GM12872 (cell line): Measurements from ENCODE around the gene GOLGA3.
A peak's percentile ranks its signal among the peaks of the same experiment; 100 is the strongest.

Experiments
- TF ChIP-seq, protein P1 (sequence below): IDR thresholded peaks from 3 replicates; pipeline ENCODE4 v1.5.1; 2011; ENCODE audit warnings: low read depth, mild to moderate bottlenecking, low read length, moderate library complexity; ENCODE audit not compliant: insufficient read depth

The GOLGA3 gene

DNA sequence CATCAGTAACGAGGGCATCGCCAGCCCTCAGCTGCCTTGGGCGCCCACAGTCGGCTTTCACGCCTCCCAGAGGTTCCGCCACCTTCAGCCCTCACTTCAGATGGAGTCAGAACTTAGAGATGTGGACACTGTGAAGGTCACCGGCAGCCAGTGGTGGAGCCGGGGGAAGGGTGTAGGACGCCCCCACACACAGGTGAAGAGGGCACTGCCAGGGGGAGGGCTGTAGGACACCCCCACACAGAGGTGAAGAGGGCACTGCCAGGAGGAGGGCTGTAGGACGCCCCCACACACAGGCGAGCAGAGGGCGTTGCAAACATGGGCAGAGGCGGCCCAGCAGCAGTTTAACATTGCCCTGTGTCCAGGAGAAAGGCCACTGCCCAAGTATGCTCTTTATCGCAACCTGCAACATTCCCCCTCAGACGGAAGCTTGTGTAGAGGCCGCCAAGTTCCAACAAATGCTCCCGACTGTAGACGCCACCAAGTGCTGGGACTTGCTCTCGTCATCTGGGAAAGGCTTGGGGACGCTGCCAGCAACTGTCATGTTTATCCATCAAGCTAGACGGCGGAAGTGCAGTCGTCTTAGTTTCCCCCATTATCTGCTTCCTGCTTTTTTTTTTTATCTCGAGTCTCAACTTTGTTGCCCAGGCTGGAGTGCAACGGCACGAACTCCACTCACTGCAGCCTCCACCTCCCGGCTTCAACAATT lies 62.1 kb downstream of the GOLGA3 start:
- TF ChIP-seq, protein P1, sequence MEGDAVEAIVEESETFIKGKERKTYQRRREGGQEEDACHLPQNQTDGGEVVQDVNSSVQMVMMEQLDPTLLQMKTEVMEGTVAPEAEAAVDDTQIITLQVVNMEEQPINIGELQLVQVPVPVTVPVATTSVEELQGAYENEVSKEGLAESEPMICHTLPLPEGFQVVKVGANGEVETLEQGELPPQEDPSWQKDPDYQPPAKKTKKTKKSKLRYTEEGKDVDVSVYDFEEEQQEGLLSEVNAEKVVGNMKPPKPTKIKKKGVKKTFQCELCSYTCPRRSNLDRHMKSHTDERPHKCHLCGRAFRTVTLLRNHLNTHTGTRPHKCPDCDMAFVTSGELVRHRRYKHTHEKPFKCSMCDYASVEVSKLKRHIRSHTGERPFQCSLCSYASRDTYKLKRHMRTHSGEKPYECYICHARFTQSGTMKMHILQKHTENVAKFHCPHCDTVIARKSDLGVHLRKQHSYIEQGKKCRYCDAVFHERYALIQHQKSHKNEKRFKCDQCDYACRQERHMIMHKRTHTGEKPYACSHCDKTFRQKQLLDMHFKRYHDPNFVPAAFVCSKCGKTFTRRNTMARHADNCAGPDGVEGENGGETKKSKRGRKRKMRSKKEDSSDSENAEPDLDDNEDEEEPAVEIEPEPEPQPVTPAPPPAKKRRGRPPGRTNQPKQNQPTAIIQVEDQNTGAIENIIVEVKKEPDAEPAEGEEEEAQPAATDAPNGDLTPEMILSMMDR, result no peak

DNA sequence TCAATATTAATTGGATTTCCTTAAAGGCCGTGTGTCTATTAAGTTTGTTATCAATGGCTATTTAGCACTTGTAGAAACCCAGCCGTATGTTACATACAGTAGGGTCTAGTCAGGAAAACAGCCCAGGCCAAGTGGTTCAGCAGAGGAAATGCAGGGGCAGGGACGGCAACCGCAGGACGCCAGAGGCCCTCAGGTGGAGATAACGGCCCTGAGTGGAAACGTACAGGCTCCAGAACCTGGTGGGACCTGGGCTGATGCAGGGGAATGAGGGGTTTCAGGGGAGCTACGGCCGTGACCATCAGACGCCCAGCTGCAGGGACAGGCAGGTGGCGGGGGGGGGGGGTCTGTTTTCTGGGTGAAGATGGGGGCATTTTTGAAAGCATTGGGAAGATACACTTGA lies 63.3 kb downstream of the GOLGA3 start:
- TF ChIP-seq, protein P1, result no peak

DNA sequence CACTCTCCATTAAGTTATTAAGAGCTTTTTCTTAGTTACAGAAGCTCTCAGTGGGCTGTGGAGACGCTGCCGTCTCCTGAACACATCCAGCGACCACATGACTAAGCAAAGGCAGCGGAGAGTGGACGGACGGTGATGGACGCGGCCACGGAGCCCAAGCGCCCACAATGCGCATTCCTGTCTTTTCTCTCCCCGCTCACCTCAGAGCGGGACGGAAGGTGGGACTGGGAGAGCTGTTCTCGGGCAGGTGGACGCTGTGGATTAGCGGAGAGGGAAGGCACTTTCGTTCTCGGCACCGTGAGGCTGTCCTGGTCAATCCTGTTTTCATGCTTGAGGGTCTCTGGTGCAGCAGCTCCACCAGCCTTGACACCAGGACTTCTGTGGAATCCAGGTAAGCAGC lies 64.4 kb downstream of the GOLGA3 start:
- TF ChIP-seq, protein P1, result no peak

DNA sequence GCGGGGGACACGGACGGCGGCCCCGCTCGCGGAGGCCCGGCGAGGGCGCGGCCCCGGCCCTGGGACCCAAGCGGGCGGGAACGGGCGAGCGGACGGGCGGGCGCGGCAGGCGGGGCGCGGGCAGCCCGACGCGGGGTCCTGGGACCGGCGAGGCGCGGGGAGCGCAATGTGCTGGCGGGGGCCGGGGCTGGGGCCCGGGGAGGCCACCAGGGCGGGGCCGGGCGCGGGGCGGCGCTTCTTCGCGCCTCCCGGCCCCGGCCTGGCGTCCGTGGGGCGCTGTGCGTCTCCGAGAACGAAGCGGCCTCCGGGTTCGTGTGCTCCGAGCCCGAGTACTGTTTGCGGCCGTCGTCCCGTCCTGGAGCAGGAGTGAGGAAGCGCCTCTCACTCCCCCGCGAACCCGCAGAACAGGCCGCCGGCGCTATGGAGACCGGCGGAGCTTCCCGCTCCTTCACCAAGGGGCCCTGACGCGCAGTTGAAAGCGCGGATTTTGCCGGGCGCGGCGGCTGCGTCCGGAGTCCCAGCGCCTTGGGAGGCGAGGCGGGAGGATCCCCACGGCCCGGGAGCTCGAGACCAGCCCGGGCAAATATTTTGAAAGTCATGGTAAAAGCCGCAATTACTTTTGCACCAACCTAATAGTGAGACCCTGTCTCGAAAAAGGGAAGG lies 66.6 kb downstream of the GOLGA3 start:
- TF ChIP-seq, protein P1, result peak; percentile 22; the same call in 1 of the 3 replicates

DNA sequence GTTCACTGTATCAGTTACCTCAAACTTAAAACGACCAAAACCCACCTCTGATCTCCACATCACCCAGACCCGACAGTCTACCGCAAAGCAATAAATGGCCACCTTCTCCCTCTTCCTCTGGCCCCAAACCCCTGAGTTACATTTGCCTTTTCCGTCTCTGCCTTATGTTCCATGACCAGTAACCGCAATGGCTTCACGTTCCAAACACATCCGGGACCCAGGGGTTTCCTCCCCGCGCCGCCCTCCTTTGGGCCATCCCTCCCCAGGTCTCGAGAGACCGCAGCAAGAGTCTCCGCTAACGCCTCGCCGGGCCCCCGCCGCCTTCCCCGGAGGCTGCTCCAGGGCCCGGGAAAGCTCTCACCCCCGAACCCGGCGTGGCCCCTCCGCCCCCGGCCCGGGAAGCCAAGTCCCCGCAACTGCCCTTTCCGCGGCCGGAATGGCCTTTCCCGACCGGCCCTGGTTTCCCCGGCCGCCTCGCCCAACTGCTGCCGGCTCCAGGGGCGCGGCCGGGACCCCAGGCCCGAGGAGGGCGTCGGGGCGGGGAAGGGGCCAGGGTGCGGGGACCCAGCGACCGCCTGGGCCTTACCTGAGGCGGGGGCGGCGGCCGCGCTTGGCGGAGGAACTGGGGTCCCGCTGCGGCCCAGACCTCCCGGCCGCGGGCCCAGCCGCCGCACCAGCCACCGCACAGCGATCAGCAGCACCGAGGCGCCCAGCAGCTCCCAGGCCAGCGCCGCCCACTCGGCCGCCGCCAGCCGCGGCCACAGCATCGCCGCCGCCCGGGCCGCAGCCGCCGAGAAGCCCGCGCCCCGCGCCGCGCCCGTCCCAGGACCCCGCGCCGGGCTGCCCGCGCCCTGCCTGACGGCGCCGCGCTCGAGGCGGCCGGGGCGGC lies 67.4 kb downstream of the GOLGA3 start, which contains the start of gene ANKLE2:
TSS of gene ANKLE2 (minus strand) at position 801 of the 889 bp plus-strand sequence. CDS start at position 767, 34 bp downstream.
- TF ChIP-seq, protein P1, result no peak

DNA sequence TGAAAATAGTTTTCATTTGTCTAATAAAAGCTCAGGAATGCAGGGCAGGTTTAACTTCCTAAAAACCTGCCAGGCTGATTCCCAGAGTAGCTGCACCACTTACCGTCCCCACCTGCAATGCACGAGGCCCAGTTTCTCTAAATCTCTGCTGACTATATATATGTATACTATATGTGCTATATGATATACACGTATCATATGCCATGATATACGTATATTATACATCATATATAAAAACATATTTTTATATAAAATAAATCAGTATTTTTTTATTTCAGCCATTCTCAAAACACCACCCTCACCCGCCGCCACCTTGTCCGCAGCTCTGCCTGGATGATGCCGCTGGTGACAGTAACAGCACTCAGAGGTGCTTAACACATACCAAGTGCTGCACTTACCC lies 69.3 kb downstream of the GOLGA3 start:
- TF ChIP-seq, protein P1, result no peak
